Osteoblast (primary cell): ENCODE data around the gene FRA10AC1. TPM values are rescaled to one million over a fixed set of nuclear protein-coding genes. Genes with fewer than 3 reads are reported as not detected.

Experiments used
- DNase-seq: peaks from one replicate; pipeline ENCODE4 v3.0.0; 2011; ENCODE audit warnings: low spot score, mixed read lengths; ENCODE audit not compliant: insufficient read length; ENCODE audit errors: missing footprints
- H2AFZ ChIP-seq: 2 replicates; pipeline ENCODE4 v1.6.0; 2011; ENCODE audit warnings: mild to moderate bottlenecking, low read length
- H3K27ac ChIP-seq: 2 replicates; pipeline ENCODE4 v1.5.1; 2011; ENCODE audit warnings: mild to moderate bottlenecking, low read depth, low read length, moderate library complexity
- H3K27me3 ChIP-seq: 2 replicates; pipeline ENCODE4 v1.6.0; 2012; ENCODE audit warnings: mild to moderate bottlenecking, control low read depth, inconsistent platforms, low read length, moderate library complexity; ENCODE audit not compliant: insufficient read depth
- H3K36me3 ChIP-seq: 2 replicates; pipeline ENCODE4 v1.5.1; 2011; ENCODE audit warnings: mild to moderate bottlenecking, low read length, control low read depth, moderate library complexity; ENCODE audit not compliant: insufficient read depth
- H3K4me1 ChIP-seq: 2 replicates; pipeline ENCODE4 v1.5.1; 2011; ENCODE audit warnings: mild to moderate bottlenecking, low read length, control low read depth, moderate library complexity; ENCODE audit not compliant: insufficient read depth
- H3K4me2 ChIP-seq: 2 replicates; pipeline ENCODE4 v1.6.0; 2011; ENCODE audit warnings: mild to moderate bottlenecking, low read length; ENCODE audit not compliant: insufficient read depth
- H3K4me3 ChIP-seq: fragments of 200-600 bp; sonication (generic); 3 replicates; pipeline ENCODE4 v1.5.1; 2012; ENCODE audit warnings: mild to moderate bottlenecking, low read length, inconsistent platforms; ENCODE audit not compliant: insufficient read depth
- H3K79me2 ChIP-seq: 2 replicates; pipeline ENCODE4 v1.6.0; 2012; ENCODE audit warnings: mild to moderate bottlenecking, low read length, control low read depth, inconsistent platforms; ENCODE audit not compliant: insufficient read depth
- H3K9me3 ChIP-seq: 2 replicates; pipeline ENCODE4 v1.5.1; 2011; ENCODE audit warnings: low read depth, low read length, control low read depth
- H4K20me1 ChIP-seq: 2 replicates; pipeline ENCODE4 v1.6.0; 2012; ENCODE audit warnings: mild to moderate bottlenecking, low read length, control low read depth; ENCODE audit not compliant: insufficient read depth
- CTCF ChIP-seq: IDR thresholded peaks from 2 replicates; pipeline ENCODE4 v1.5.1; 2011; ENCODE audit warnings: mild to moderate bottlenecking, low read depth, low read length, moderate library complexity; ENCODE audit errors: extremely low read depth
- total RNA-seq: library from RNA; depleted of rRNA; stranded (reverse); fragments of >200 nt; gene quantifications from 2 replicates; pipeline ENCODE4 v1.2.3, GENCODE V29; 2012

Gene FRA10AC1
- total RNA-seq, 1 donor = 8.7 TPM

- no peak for TF ChIP-seq CTCF
- H3K4me2 ChIP-seq = no peak overlapping the region
- H4K20me1 ChIP-seq = no peaks in the 10 kb centered on the region
- peaks cover 12% of the 10 kb centered on the region for H3K4me1 ChIP-seq
- DNase-seq = no peak
- H2AFZ ChIP-seq = no peak overlapping the region
- peaks cover 8% of the 10 kb centered on the region for H3K79me2 ChIP-seq
- no peaks in the 10 kb centered on the region for H3K27me3 ChIP-seq
- H3K9me3 ChIP-seq = no peaks in the 10 kb centered on the region
- no peak overlapping the region for H3K4me3 ChIP-seq
- peaks cover 4% of the 10 kb centered on the region for H3K36me3 ChIP-seq
- no peak overlapping the region for H3K27ac ChIP-seq
Observed at GRCh38 chr10:93704451-93704850, 2.1 kb upstream of the FRA10AC1 start.

GRCh38 chr10:93703841-93704240 lies 1.4 kb upstream of the FRA10AC1 start:
- Histone ChIP-seq H3K79me2 (peaks cover 8% of the 10 kb centered on the region), H3K27me3 (no peaks in the 10 kb centered on the region), H3K4me1 (peaks cover 12% of the 10 kb centered on the region), H3K9me3 (no peaks in the 10 kb centered on the region), H4K20me1 (no peaks in the 10 kb centered on the region), H3K36me3 (peaks cover 10% of the 10 kb centered on the region), H2AFZ (peak overlapping the region; percentile 80), H3K4me3 (no peak overlapping the region), H3K4me2 (peak overlapping the region; percentile 99), H3K27ac (no peak overlapping the region)
- TF ChIP-seq CTCF = no peak
- peak; percentile 31 for DNase-seq

GRCh38 chr10:93703066-93703465 lies 674 bp upstream of the FRA10AC1 start:
- no peaks in the 10 kb centered on the region for H4K20me1 ChIP-seq
- H3K4me2 ChIP-seq = peak overlapping the region; percentile 99
- H3K79me2 ChIP-seq = peaks cover 8% of the 10 kb centered on the region
- peaks cover 17% of the 10 kb centered on the region for H3K36me3 ChIP-seq
- H3K27me3 ChIP-seq = no peaks in the 10 kb centered on the region
- no peak for TF ChIP-seq CTCF
- peak overlapping the region; percentile 74 for H3K4me3 ChIP-seq
- H3K4me1 ChIP-seq = peaks cover 12% of the 10 kb centered on the region
- peak; percentile 22 for DNase-seq
- H3K27ac ChIP-seq = peak overlapping the region; percentile 67
- peak overlapping the region; percentile 98 for H2AFZ ChIP-seq
- H3K9me3 ChIP-seq = no peaks in the 10 kb centered on the region

- Histone ChIP-seq H3K36me3 (peaks cover 28% of the 10 kb centered on the region), H3K27me3 (no peaks in the 10 kb centered on the region), H3K27ac (peak overlapping the region; percentile 93), H3K4me3 (peak overlapping the region; percentile 74), H2AFZ (peak overlapping the region; percentile 94), H3K4me1 (peaks cover 12% of the 10 kb centered on the region), H3K9me3 (no peaks in the 10 kb centered on the region), H3K4me2 (peak overlapping the region; percentile 96), H4K20me1 (no peaks in the 10 kb centered on the region), H3K79me2 (peaks cover 8% of the 10 kb centered on the region)
- no peak for TF ChIP-seq CTCF
- peak; percentile 70 for DNase-seq
Observed at GRCh38 chr10:93701866-93702209, 554 bp downstream of the FRA10AC1 start.
